Measurements from ENCODE around the gene GGACT.

The GGACT gene

GRCh38 chr13:100514788-100515409 lies 73.7 kb downstream of the GGACT start:
- Histone ChIP-seq H3K36me3 (ENCODE audit: insufficient read depth, low read length) (no peaks in the 10 kb centered on the region), H3K9me3 (ENCODE audit: insufficient read depth, low read length, severe bottlenecking) (no peaks in the 10 kb centered on the region), H3K4me2 (ENCODE audit: insufficient read depth, low read length) (no peak overlapping the region), H2AFZ (ENCODE audit: low read depth, low read length) (no peak overlapping the region), H3K27ac (ENCODE audit: low read length) (no peak overlapping the region), H3K27me3 (ENCODE audit: insufficient read depth, low read length, poor library complexity) (no peaks in the 10 kb centered on the region), H3K4me3 (ENCODE audit: low read depth in 1 of 2, low read length in 2 of 2) (no peak overlapping the region), H4K20me1 (ENCODE audit: insufficient read depth, low read length) (no peaks in the 10 kb centered on the region), H3K79me2 (ENCODE audit: insufficient read depth, low read length) (no peaks in the 10 kb centered on the region), H3K4me1 (ENCODE audit: insufficient read depth, low read length) (no peaks in the 10 kb centered on the region), H3K9ac (ENCODE audit: low read depth, low read length) (no peak overlapping the region)
- TF ChIP-seq, protein P1, sequence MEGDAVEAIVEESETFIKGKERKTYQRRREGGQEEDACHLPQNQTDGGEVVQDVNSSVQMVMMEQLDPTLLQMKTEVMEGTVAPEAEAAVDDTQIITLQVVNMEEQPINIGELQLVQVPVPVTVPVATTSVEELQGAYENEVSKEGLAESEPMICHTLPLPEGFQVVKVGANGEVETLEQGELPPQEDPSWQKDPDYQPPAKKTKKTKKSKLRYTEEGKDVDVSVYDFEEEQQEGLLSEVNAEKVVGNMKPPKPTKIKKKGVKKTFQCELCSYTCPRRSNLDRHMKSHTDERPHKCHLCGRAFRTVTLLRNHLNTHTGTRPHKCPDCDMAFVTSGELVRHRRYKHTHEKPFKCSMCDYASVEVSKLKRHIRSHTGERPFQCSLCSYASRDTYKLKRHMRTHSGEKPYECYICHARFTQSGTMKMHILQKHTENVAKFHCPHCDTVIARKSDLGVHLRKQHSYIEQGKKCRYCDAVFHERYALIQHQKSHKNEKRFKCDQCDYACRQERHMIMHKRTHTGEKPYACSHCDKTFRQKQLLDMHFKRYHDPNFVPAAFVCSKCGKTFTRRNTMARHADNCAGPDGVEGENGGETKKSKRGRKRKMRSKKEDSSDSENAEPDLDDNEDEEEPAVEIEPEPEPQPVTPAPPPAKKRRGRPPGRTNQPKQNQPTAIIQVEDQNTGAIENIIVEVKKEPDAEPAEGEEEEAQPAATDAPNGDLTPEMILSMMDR (IDR thresholded peaks at IDR 0.05; ENCODE audit: borderline replicate concordance, extremely low read depth, low read length, poor library complexity, severe bottlenecking), result peak; percentile 97
- no peak for TF ChIP-seq EZH2 (IDR thresholded peaks at IDR 0.05; ENCODE audit: borderline replicate concordance, low read depth, low read length, severe bottlenecking)
- ATAC-seq (ENCODE audit: insufficient read depth, low read depth), result peak; percentile 99
- peak; percentile 72 for DNase-seq

DNA sequence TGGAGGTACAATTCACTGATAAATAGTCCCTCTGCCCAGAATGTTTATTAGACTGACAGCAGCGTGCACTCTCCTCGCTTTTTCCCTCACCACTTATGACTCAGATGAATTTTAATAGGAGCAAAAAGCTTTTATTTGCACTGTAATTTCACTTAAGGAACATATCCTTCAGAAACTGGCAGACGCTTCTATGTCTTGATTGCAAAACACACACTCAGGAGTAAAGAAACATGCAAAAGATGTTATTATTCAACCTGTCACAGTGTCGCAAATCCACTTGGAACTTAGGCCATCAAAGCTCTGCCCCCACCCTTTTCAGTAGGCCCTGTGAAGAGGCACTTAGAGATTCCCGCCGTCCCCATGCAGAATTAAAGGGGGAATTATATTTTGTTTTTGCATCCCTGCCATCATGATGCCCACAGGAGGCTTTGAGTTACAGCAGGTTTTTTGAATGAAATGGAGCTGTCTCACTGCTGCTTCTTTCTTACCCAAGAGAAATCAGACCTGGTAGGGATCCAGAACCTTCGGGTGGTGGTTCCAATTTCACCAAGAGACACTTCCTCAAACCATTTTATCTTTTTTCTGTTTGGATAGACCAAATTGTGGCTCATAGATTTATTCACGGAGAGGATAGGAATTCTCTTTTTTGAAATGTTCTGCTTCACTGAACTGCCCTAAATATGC lies 74.5 kb downstream of the GGACT start:
- no peak overlapping the region for H3K4me2 ChIP-seq (ENCODE audit: insufficient read depth, low read length)

GRCh38 chr13:100513171-100513570 lies 75.4 kb downstream of the GGACT start:
- H3K27ac ChIP-seq (ENCODE audit: low read length), result no peak overlapping the region
- ATAC-seq (ENCODE audit: insufficient read depth, low read depth) (no peak), DNase-seq (no peak)
- no peaks in the 10 kb centered on the region for H4K20me1 ChIP-seq (ENCODE audit: insufficient read depth, low read length)
- no peaks in the 10 kb centered on the region for H3K4me1 ChIP-seq (ENCODE audit: insufficient read depth, low read length)
- H3K79me2 ChIP-seq (ENCODE audit: insufficient read depth, low read length), result no peaks in the 10 kb centered on the region
- H3K27me3 ChIP-seq (ENCODE audit: insufficient read depth, low read length, poor library complexity), result no peaks in the 10 kb centered on the region
- no peak overlapping the region for H3K4me2 ChIP-seq (ENCODE audit: insufficient read depth, low read length)
- TF ChIP-seq EZH2 (IDR thresholded peaks at IDR 0.05; ENCODE audit: borderline replicate concordance, low read depth, low read length, severe bottlenecking), result no peak
- TF ChIP-seq, protein P1 (IDR thresholded peaks at IDR 0.05; ENCODE audit: borderline replicate concordance, extremely low read depth, low read length, poor library complexity, severe bottlenecking), result no peak
- H3K9ac ChIP-seq (ENCODE audit: low read depth, low read length), result no peak overlapping the region
- H3K36me3 ChIP-seq (ENCODE audit: insufficient read depth, low read length), result no peaks in the 10 kb centered on the region
- H3K4me3 ChIP-seq (ENCODE audit: low read depth in 1 of 2, low read length in 2 of 2), result no peak overlapping the region
- no peaks in the 10 kb centered on the region for H3K9me3 ChIP-seq (ENCODE audit: insufficient read depth, low read length, severe bottlenecking)
- H2AFZ ChIP-seq (ENCODE audit: low read depth, low read length), result no peak overlapping the region

More for the DNA sequence above, 74.5 kb downstream of the GGACT start:
- Histone ChIP-seq H4K20me1 (ENCODE audit: insufficient read depth, low read length) (no peaks in the 10 kb centered on the region), H3K9me3 (ENCODE audit: insufficient read depth, low read length, severe bottlenecking) (no peaks in the 10 kb centered on the region), H2AFZ (ENCODE audit: low read depth, low read length) (no peak overlapping the region), H3K27ac (ENCODE audit: low read length) (no peak overlapping the region), H3K9ac (ENCODE audit: low read depth, low read length) (no peak overlapping the region), H3K36me3 (ENCODE audit: insufficient read depth, low read length) (no peaks in the 10 kb centered on the region), H3K79me2 (ENCODE audit: insufficient read depth, low read length) (no peaks in the 10 kb centered on the region), H3K4me3 (ENCODE audit: low read depth in 1 of 2, low read length in 2 of 2) (no peak overlapping the region), H3K4me1 (ENCODE audit: insufficient read depth, low read length) (no peaks in the 10 kb centered on the region), H3K27me3 (ENCODE audit: insufficient read depth, low read length, poor library complexity) (no peaks in the 10 kb centered on the region)
- TF ChIP-seq, protein P1 (IDR thresholded peaks at IDR 0.05; ENCODE audit: borderline replicate concordance, extremely low read depth, low read length, poor library complexity, severe bottlenecking), result no peak
- TF ChIP-seq EZH2 (IDR thresholded peaks at IDR 0.05; ENCODE audit: borderline replicate concordance, low read depth, low read length, severe bottlenecking), result no peak
- ATAC-seq (ENCODE audit: insufficient read depth, low read depth) (no peak), DNase-seq (no peak)
